Gastroesophageal sphincter (tissue), 3 donors: Measurements from ENCODE around the gene EMILIN3.

Experiments
- CTCF ChIP-seq, 4 experiments: fragments of 200-600 bp in 2 of 4; fragments of 450-650 bp in 2 of 4; sonication (generic) in 1 of 4; IDR thresholded peaks; one replicate each; pipeline ENCODE4 v1.5.1; 2017 to 2019; ENCODE audit warnings: antibody characterized with exemption in 4 of 4, mild to moderate bottlenecking in 2 of 4, moderate library complexity in 2 of 4
- POLR2AphosphoS5 ChIP-seq: sonication (generic); formaldehyde crosslinking; IDR thresholded peaks from one replicate; pipeline ENCODE4 v1.6.1; 2017; ENCODE audit warnings: antibody characterized with exemption

GRCh38 chr20:41334036-41334435 is 32.6 kb downstream of the EMILIN3 start:
- TF ChIP-seq CTCF (IDR thresholded peaks at IDR 0.05) (no peak), POLR2AphosphoS5 (no peak)
